PC-3 (cell line): ENCODE data around the gene FAM209A. TPM values are rescaled to one million over a fixed set of nuclear protein-coding genes. Genes with fewer than 3 reads are reported as not detected.

Experiments used
- ATAC-seq: fragments of 200-7000 bp; cut with Tn5 transposase; 2 replicates; pipeline ENCODE4 v1.9.1; 2020; ENCODE audit warnings: mild to moderate bottlenecking, moderate library complexity
- BruUV-seq: library from RNA; stranded (reverse); fragments of 400-500 nt; replicated peaks from 2 replicates; lab custom pipeline; 2021; lab: Mats Ljungman, UMichigan
- CTCF ChIA-PET: fragments of 300-600 bp; sonication (Branson Sonifier 250); formaldehyde crosslinking; loops from one replicate; lab custom pipeline; 2022; ENCODE audit warnings: antibody characterized with exemption; lab: Charles Lee
- POLR2A ChIA-PET: fragments of 300-600 bp; sonication (Branson Sonifier 250); formaldehyde crosslinking; loops from one replicate; lab custom pipeline; 2022; ENCODE audit warnings: antibody characterized with exemption; ENCODE audit not compliant: unreplicated experiment; lab: Charles Lee
- DNase-seq: peaks from one replicate; pipeline ENCODE4 v3.0.0-alpha.2; 2015
- H2AFZ ChIP-seq: fragments of 300-600 bp; sonication (generic); 2 replicates; pipeline ENCODE4 v1.6.0; 2016; ENCODE audit warnings: antibody characterized with exemption, low read length
- H3F3A ChIP-seq: fragments of 300-600 bp; sonication (generic); one replicate; pipeline ENCODE4 v1.6.0; 2017; ENCODE audit warnings: antibody characterized with exemption, low read length, control low read depth, mild to moderate bottlenecking; ENCODE audit not compliant: unreplicated experiment
- H3K27ac ChIP-seq: fragments of 300-600 bp; sonication (generic); 2 replicates; pipeline ENCODE4 v1.5.1; 2016; ENCODE audit warnings: mild to moderate bottlenecking, low read length
- H3K27me3 ChIP-seq: fragments of 300-600 bp; sonication (generic); 2 replicates; pipeline ENCODE4 v1.6.1; 2016; ENCODE audit warnings: low read length, mixed read lengths
- H3K36me3 ChIP-seq: fragments of 300-600 bp; sonication (generic); 2 replicates; pipeline ENCODE4 v1.6.1; 2016; ENCODE audit warnings: low read depth, mixed run types, low read length, mixed read lengths
- H3K4me1 ChIP-seq: fragments of 300-600 bp; sonication (generic); 2 replicates; pipeline ENCODE4 v1.5.1; 2016; ENCODE audit warnings: low read length; ENCODE audit not compliant: insufficient read depth
- H3K4me2 ChIP-seq: fragments of 300-600 bp; sonication (generic); 2 replicates; pipeline ENCODE4 v1.6.0; 2016; ENCODE audit warnings: low read length
- H3K4me3 ChIP-seq: fragments of 300-600 bp; sonication (generic); 2 replicates; pipeline ENCODE4 v1.5.1; 2016; ENCODE audit warnings: mild to moderate bottlenecking, low read length, mixed read lengths
- H3K79me2 ChIP-seq: fragments of 300-600 bp; sonication (generic); 2 replicates; pipeline ENCODE4 v1.6.1; 2017; ENCODE audit warnings: low read length, mixed read lengths
- H3K9ac ChIP-seq: fragments of 300-600 bp; sonication (generic); 2 replicates; pipeline ENCODE4 v1.6.0; 2016; ENCODE audit warnings: mild to moderate bottlenecking, low read length
- H3K9me2 ChIP-seq: fragments of 300-600 bp; sonication (generic); replicated peaks from 2 replicates; pipeline ENCODE4 v1.6.1; 2016; ENCODE audit warnings: mixed run types, low read length, mixed read lengths
- H3K9me3 ChIP-seq: fragments of 300-600 bp; sonication (generic); 2 replicates; pipeline ENCODE4 v1.6.1; 2016; ENCODE audit warnings: low read length, mixed read lengths
- H4K20me1 ChIP-seq: fragments of 300-600 bp; sonication (generic); 2 replicates; pipeline ENCODE4 v1.6.1; 2016; ENCODE audit warnings: low read length, mixed read lengths
- CTCF ChIP-seq: fragments of 300-600 bp; sonication (generic); conservative IDR thresholded peaks from 2 replicates; pipeline ENCODE4 v1.5.1; 2017; ENCODE audit warnings: antibody characterized with exemption, low read depth, mild to moderate bottlenecking, low read length
- EZH2 ChIP-seq: fragments of 300-600 bp; sonication (generic); IDR thresholded peaks from one replicate; pipeline ENCODE4 v1.6.1; 2017; ENCODE audit warnings: antibody characterized with exemption, mild to moderate bottlenecking, low read length; ENCODE audit not compliant: unreplicated experiment
- EZH2phosphoT487 ChIP-seq: fragments of 300-600 bp; sonication (generic); IDR thresholded peaks from 2 replicates; pipeline ENCODE4 v1.6.1; 2018; ENCODE audit warnings: mild to moderate bottlenecking, antibody characterized with exemption, low read length, borderline replicate concordance
- intact Hi-C: fragments of 100-400 bp; cut with micrococcal nuclease; formaldehyde crosslinking; loops from 2 replicates; pipeline ENCODE4 v1.9.0; 2023
- total RNA-seq: library from RNA; depleted of rRNA; stranded (reverse); fragments of >200 nt; gene quantifications from 2 replicates; pipeline ENCODE4 v1.2.3, GENCODE V29; 2014

FAM209A gene
- total RNA-seq, 1 experiment from 2014 or later: 0.51 TPM

GRCh38 chr20:56551571-56551970 is 27.0 kb downstream of the FAM209A start:
- ATAC-seq (no peak), DNase-seq (no peak)
- Histone ChIP-seq H3K27ac (no peak overlapping the region), H3K4me2 (no peak overlapping the region), H3K27me3 (no peaks in the 10 kb centered on the region), H3K36me3 (no peaks in the 10 kb centered on the region), H3F3A (no peaks in the 10 kb centered on the region), H4K20me1 (no peaks in the 10 kb centered on the region), H3K79me2 (no peaks in the 10 kb centered on the region), H3K9me3 (no peaks in the 10 kb centered on the region), H3K4me1 (peaks cover 15% of the 10 kb centered on the region), H3K4me3 (no peak overlapping the region), H2AFZ (no peak overlapping the region), H3K9me2 (no peaks in the 10 kb centered on the region), H3K9ac (no peak overlapping the region)
- intact Hi-C loops: loop anchor here (2.0 to 10.0 kb wide), 3 partner anchors 443 to 793 kb away; no protein-coding TSS in a partner anchor
- CTCF ChIA-PET: interaction anchor here (1.8 kb wide), 1 partner anchor 422 kb away, joined by 8 read pairs; no protein-coding TSS in a partner anchor
- no peak for TF ChIP-seq CTCF
- no peak for TF ChIP-seq EZH2phosphoT487
- no peak for TF ChIP-seq EZH2
- BruUV-seq: no TSS peak
- POLR2A ChIA-PET: no interaction called here

- no peaks in the 10 kb centered on the region for H3K79me2 ChIP-seq
- no peak overlapping the region for H2AFZ ChIP-seq
- ATAC-seq: no peak
- H3K4me3 ChIP-seq: no peak overlapping the region
- H4K20me1 ChIP-seq: no peaks in the 10 kb centered on the region
- no TSS peak for BruUV-seq
- POLR2A ChIA-PET: no interaction called here
- H3K27ac ChIP-seq: no peak overlapping the region
- peaks cover 15% of the 10 kb centered on the region for H3K4me1 ChIP-seq
- no peak overlapping the region for H3K9ac ChIP-seq
- H3F3A ChIP-seq: no peaks in the 10 kb centered on the region
- no peaks in the 10 kb centered on the region for H3K9me2 ChIP-seq
- no peak for TF ChIP-seq EZH2
- no peak for TF ChIP-seq EZH2phosphoT487
- TF ChIP-seq CTCF: no peak
- DNase-seq: no peak
- H3K9me3 ChIP-seq: no peaks in the 10 kb centered on the region
- CTCF ChIA-PET: no interaction called here
- no peak overlapping the region for H3K4me2 ChIP-seq
- intact Hi-C loops: loop anchor here (5.0 to 10.0 kb wide), 2 partner anchors 509 to 792 kb away; no protein-coding TSS in a partner anchor
- no peaks in the 10 kb centered on the region for H3K27me3 ChIP-seq
- H3K36me3 ChIP-seq: no peaks in the 10 kb centered on the region
These were observed 28.5 kb downstream of the FAM209A start for GRCh38 chr20:56552911-56553629.

GRCh38 chr20:56554869-56555268 is 30.3 kb downstream of the FAM209A start:
- peak overlapping the region; percentile 8; the same call in 1 of the 2 replicates for H3K4me3 ChIP-seq
- no peaks in the 10 kb centered on the region for H3K27me3 ChIP-seq
- peak overlapping the region; percentile 42 for H3K27ac ChIP-seq
- H3F3A ChIP-seq: no peaks in the 10 kb centered on the region
- ATAC-seq: peak; percentile 92
- H3K9me3 ChIP-seq: no peaks in the 10 kb centered on the region
- H3K9ac ChIP-seq: no peak overlapping the region
- ChIA-PET POLR2A (no interaction called here), CTCF (interaction anchor here (0.6 to 1.0 kb wide), 4 partner anchors 75 to 506 kb away, joined by 3 to 6 read pairs (median 3); no protein-coding TSS in a partner anchor)
- TF ChIP-seq EZH2phosphoT487 (no peak), CTCF (0 out of 2 replicates have a peak, but pooled peaks have one; percentile 17)
- no peaks in the 10 kb centered on the region for H3K9me2 ChIP-seq
- no TSS peak for BruUV-seq
- H4K20me1 ChIP-seq: no peaks in the 10 kb centered on the region
- peak overlapping the region; percentile 44 for H3K4me2 ChIP-seq
- H3K79me2 ChIP-seq: no peaks in the 10 kb centered on the region
- H3K4me1 ChIP-seq: peaks cover 15% of the 10 kb centered on the region
- peak overlapping the region; percentile 12; the same call in 1 of the 2 replicates for H2AFZ ChIP-seq
- intact Hi-C loops: loop anchor here (1.0 to 10.0 kb wide), 5 partner anchors 74 to 790 kb away; partner anchors contain the start of gene TFAP2C
- DNase-seq: peak; percentile 99
- H3K36me3 ChIP-seq: no peaks in the 10 kb centered on the region
